ENCODE measurements around the gene NID2.

The NID2 gene

DNA sequence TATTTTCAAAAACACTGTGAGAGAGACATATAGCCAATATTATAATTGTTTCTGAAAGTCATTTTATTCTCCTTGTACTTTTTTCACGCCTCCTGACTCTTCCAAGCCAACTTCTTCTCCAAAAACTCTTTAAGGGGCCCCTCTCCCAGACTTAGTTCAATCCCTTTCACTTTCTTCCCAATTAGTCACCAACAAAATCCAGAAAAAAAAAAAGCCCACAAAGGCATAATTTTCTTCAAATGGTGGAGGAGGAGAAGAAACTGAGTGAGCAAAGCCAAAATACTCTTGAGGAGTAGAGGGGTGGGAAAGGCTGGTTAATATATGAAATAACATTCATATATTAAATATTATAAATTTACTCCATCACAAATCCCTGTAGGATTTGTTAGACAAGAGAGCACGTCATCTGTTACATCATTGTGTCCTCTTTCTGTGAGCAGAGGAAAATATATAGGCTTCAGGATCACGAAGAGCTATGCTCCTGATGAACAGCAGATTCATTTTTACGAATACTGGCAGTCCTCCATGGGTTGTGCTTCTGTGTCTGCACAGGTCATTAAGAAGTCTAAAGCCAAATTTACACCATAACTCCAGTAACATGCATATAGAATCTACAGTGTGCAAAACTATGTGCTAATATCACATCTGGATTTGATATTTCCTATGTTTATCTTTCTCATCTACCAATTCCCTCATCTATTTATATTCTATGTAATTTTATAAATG is 25.9 kb upstream of the NID2 start:
- no peak for ATAC-seq
- TF ChIP-seq SNAI2 (CRISPR knock-in tag; IDR thresholded peaks at IDR 0.05) (no peak), OSR1 (CRISPR knock-in tag; IDR thresholded peaks at IDR 0.05) (no peak), CSDC2 (CRISPR knock-in tag; IDR thresholded peaks at IDR 0.05) (no peak), TCF4 (CRISPR knock-in tag; IDR thresholded peaks at IDR 0.05; ENCODE audit: borderline replicate concordance) (no peak), RARB (CRISPR knock-in tag; IDR thresholded peaks at IDR 0.05) (no peak), ZNF565 (CRISPR knock-in tag; conservative IDR thresholded peaks at IDR 0.05; ENCODE audit: low read depth) (no peak), TOX (CRISPR knock-in tag; IDR thresholded peaks at IDR 0.05; ENCODE audit: borderline replicate concordance) (no peak), GLIS3 (CRISPR knock-in tag; IDR thresholded peaks at IDR 0.05) (no peak)
- TF ChIP-seq, protein P1, sequence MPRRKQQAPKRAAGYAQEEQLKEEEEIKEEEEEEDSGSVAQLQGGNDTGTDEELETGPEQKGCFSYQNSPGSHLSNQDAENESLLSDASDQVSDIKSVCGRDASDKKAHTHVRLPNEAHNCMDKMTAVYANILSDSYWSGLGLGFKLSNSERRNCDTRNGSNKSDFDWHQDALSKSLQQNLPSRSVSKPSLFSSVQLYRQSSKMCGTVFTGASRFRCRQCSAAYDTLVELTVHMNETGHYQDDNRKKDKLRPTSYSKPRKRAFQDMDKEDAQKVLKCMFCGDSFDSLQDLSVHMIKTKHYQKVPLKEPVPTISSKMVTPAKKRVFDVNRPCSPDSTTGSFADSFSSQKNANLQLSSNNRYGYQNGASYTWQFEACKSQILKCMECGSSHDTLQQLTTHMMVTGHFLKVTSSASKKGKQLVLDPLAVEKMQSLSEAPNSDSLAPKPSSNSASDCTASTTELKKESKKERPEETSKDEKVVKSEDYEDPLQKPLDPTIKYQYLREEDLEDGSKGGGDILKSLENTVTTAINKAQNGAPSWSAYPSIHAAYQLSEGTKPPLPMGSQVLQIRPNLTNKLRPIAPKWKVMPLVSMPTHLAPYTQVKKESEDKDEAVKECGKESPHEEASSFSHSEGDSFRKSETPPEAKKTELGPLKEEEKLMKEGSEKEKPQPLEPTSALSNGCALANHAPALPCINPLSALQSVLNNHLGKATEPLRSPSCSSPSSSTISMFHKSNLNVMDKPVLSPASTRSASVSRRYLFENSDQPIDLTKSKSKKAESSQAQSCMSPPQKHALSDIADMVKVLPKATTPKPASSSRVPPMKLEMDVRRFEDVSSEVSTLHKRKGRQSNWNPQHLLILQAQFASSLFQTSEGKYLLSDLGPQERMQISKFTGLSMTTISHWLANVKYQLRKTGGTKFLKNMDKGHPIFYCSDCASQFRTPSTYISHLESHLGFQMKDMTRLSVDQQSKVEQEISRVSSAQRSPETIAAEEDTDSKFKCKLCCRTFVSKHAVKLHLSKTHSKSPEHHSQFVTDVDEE (CRISPR knock-in tag; IDR thresholded peaks at IDR 0.05), result no peak

DNA sequence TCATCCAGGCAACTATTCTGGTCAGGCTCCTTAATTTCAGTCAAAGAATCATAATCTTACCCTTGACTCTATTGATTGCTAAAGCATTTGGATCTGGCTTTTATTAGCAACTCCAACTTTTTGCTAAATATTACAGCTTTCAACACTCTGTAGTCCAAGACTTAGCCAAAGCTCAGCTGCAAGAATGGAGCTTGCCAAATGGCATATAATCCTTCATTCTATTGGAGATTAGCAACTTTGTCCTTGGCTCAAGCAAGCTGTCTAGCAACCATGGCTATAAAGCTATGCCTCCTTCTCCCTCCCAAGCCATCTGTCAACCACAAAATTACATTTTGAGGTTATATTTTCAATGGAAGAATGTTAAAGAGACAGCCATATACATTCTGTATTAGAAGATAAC is 23.1 kb upstream of the NID2 start:
- no peak for ATAC-seq
- TF ChIP-seq, protein P2, sequence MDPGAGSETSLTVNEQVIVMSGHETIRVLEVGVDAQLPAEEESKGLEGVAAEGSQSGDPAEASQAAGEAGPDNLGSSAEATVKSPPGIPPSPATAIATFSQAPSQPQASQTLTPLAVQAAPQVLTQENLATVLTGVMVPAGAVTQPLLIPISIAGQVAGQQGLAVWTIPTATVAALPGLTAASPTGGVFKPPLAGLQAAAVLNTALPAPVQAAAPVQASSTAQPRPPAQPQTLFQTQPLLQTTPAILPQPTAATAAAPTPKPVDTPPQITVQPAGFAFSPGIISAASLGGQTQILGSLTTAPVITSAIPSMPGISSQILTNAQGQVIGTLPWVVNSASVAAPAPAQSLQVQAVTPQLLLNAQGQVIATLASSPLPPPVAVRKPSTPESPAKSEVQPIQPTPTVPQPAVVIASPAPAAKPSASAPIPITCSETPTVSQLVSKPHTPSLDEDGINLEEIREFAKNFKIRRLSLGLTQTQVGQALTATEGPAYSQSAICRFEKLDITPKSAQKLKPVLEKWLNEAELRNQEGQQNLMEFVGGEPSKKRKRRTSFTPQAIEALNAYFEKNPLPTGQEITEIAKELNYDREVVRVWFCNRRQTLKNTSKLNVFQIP (CRISPR knock-in tag; IDR thresholded peaks at IDR 0.05; ENCODE audit: borderline replicate concordance, low read depth), result no peak
- no peak for TF ChIP-seq ZFP30 (CRISPR knock-in tag; IDR thresholded peaks at IDR 0.05)
- no peak for TF ChIP-seq BACH2 (CRISPR knock-in tag; IDR thresholded peaks at IDR 0.05; ENCODE audit: borderline replicate concordance)
- no peak for TF ChIP-seq TCF4 (CRISPR knock-in tag; IDR thresholded peaks at IDR 0.05; ENCODE audit: borderline replicate concordance)
- TF ChIP-seq ESRRG (CRISPR knock-in tag; IDR thresholded peaks at IDR 0.05), result no peak
- TF ChIP-seq SNAI2 (CRISPR knock-in tag; IDR thresholded peaks at IDR 0.05), result no peak
- no peak for TF ChIP-seq ZNF8 (CRISPR knock-in tag; IDR thresholded peaks at IDR 0.05)

DNA sequence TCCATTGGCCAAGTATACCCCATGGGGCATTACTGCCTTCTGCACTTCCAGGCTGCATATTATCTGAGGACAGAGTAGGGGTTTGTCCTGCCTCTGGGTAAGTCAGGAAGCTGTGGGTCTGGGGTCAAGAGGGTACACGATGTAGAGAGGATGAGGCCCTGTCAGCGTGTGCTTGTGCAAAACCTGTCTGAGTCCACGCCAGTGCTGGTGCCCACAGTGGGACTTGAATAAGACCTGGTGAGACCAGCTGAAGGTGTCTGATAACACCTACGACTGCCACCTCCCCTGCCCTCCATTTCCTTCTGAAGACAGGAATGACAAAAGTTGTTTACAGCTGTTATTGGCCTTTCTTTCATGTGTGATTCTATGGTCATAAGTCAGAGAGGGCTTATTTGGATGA is 22.1 kb upstream of the NID2 start:
- TF ChIP-seq BACH2 (CRISPR knock-in tag; IDR thresholded peaks at IDR 0.05; ENCODE audit: borderline replicate concordance) (no peak), SNAI2 (CRISPR knock-in tag; IDR thresholded peaks at IDR 0.05) (no peak), TOX (CRISPR knock-in tag; IDR thresholded peaks at IDR 0.05; ENCODE audit: borderline replicate concordance) (no peak), ZNF70 (CRISPR knock-in tag; IDR thresholded peaks at IDR 0.05) (no peak), ZC3H10 (CRISPR knock-in tag; IDR thresholded peaks at IDR 0.05) (no peak), ISL1 (CRISPR knock-in tag; IDR thresholded peaks at IDR 0.05) (no peak), PPARA (CRISPR knock-in tag; IDR thresholded peaks at IDR 0.05; ENCODE audit: borderline replicate concordance) (no peak), RARB (CRISPR knock-in tag; IDR thresholded peaks at IDR 0.05) (no peak), ZFP3 (CRISPR knock-in tag; IDR thresholded peaks at IDR 0.05) (no peak), TCF4 (CRISPR knock-in tag; IDR thresholded peaks at IDR 0.05; ENCODE audit: borderline replicate concordance) (no peak), ZFP30 (CRISPR knock-in tag; IDR thresholded peaks at IDR 0.05) (no peak)
- TF ChIP-seq, protein P3, sequence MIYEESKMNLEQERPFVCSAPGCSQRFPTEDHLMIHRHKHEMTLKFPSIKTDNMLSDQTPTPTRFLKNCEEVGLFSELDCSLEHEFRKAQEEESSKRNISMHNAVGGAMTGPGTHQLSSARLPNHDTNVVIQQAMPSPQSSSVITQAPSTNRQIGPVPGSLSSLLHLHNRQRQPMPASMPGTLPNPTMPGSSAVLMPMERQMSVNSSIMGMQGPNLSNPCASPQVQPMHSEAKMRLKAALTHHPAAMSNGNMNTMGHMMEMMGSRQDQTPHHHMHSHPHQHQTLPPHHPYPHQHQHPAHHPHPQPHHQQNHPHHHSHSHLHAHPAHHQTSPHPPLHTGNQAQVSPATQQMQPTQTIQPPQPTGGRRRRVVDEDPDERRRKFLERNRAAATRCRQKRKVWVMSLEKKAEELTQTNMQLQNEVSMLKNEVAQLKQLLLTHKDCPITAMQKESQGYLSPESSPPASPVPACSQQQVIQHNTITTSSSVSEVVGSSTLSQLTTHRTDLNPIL (CRISPR knock-in tag; IDR thresholded peaks at IDR 0.05; ENCODE audit: low read depth), result no peak
- TF ChIP-seq, protein P4, sequence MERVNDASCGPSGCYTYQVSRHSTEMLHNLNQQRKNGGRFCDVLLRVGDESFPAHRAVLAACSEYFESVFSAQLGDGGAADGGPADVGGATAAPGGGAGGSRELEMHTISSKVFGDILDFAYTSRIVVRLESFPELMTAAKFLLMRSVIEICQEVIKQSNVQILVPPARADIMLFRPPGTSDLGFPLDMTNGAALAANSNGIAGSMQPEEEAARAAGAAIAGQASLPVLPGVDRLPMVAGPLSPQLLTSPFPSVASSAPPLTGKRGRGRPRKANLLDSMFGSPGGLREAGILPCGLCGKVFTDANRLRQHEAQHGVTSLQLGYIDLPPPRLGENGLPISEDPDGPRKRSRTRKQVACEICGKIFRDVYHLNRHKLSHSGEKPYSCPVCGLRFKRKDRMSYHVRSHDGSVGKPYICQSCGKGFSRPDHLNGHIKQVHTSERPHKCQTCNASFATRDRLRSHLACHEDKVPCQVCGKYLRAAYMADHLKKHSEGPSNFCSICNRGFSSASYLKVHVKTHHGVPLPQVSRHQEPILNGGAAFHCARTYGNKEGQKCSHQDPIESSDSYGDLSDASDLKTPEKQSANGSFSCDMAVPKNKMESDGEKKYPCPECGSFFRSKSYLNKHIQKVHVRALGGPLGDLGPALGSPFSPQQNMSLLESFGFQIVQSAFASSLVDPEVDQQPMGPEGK (CRISPR knock-in tag; IDR thresholded peaks at IDR 0.05; ENCODE audit: borderline replicate concordance), result no peak
- TF ChIP-seq, protein P2 (CRISPR knock-in tag; IDR thresholded peaks at IDR 0.05; ENCODE audit: borderline replicate concordance, low read depth), result no peak
- no peak for ATAC-seq
